Mesenteric fat pad (tissue), 1 donor: ENCODE results near the gene CBX1. TPM values are rescaled to one million over a fixed set of nuclear protein-coding genes. Genes with fewer than 3 reads are reported as not detected.
"Not testable (repeated sequence)": the region's sequence is repeated elsewhere in the genome, so short reads cannot be mapped to it uniquely, and the experiment has no call there.

Experiments used
- DNase-seq: peaks from one replicate; pipeline ENCODE4 v3.0.0-alpha.2; 2020; ENCODE audit warnings: low spot score
- total RNA-seq: library from RNA; stranded (reverse); fragmentation: NEBNext Ultra II Directional; extraction: Animal tissue kit (Norgen Biotek cat#: 25700); gene quantifications from one replicate; pipeline ENCODE4 v1.2.1, GENCODE V29; 2021
- donor health status: DM: yes; HTN: yes; CAD: no.

The CBX1 gene
- total RNA-seq, 1 donor from 2014 or later, result 34.0 TPM

- peak; percentile 85 for DNase-seq
Measured at GRCh38 chr17:48074322-48075081, 26.8 kb downstream of the CBX1 start.

- DNase-seq, result peak; percentile 49
Measured at GRCh38 chr17:48073566-48074094, 27.6 kb downstream of the CBX1 start.

GRCh38 chr17:48072811-48073210, 28.5 kb downstream of the CBX1 start:
- peak; percentile 60 for DNase-seq

- no peak for DNase-seq
Measured at GRCh38 chr17:48071654-48072053, 29.6 kb downstream of the CBX1 start.

- DNase-seq, result no peak
Measured at GRCh38 chr17:48070195-48070594, 31.1 kb downstream of the CBX1 start.

- DNase-seq, result peak; percentile 20
Measured at GRCh38 chr17:48068491-48068961, 32.8 kb downstream of the CBX1 start.

- not testable (repeated sequence) for DNase-seq
Measured at GRCh38 chr17:48067808-48068207, 33.5 kb downstream of the CBX1 start.

- DNase-seq, result peak; percentile 8
Measured at GRCh38 chr17:48067245-48067644, 34.0 kb downstream of the CBX1 start.

GRCh38 chr17:48066656-48067055, 34.6 kb downstream of the CBX1 start:
- DNase-seq, result no peak

- no peak for DNase-seq
Measured at GRCh38 chr17:48066192-48066591, 35.1 kb downstream of the CBX1 start.

- peak; percentile 0 for DNase-seq
Measured at GRCh38 chr17:48064638-48065037, 36.6 kb downstream of the CBX1 start.

GRCh38 chr17:48062273-48062672, 39.0 kb downstream of the CBX1 start:
- peak; percentile 64 for DNase-seq

GRCh38 chr17:48060249-48060648, 41.0 kb downstream of the CBX1 start:
- peak; percentile 81 for DNase-seq

- DNase-seq, result peak; percentile 67
Measured at GRCh38 chr17:48059125-48059668, 42.1 kb downstream of the CBX1 start.

- peak; percentile 73 for DNase-seq
Measured at GRCh38 chr17:48058393-48059124, 42.7 kb downstream of the CBX1 start.

- DNase-seq, result peak; percentile 30
Measured at GRCh38 chr17:48057626-48058025, 43.7 kb downstream of the CBX1 start.

GRCh38 chr17:48056879-48057278, 44.4 kb downstream of the CBX1 start:
- DNase-seq, result peak; percentile 65

GRCh38 chr17:48056246-48056745, 45.0 kb downstream of the CBX1 start:
- DNase-seq, result no peak

- DNase-seq, result peak; percentile 47
Measured at GRCh38 chr17:48055531-48056245, 45.6 kb downstream of the CBX1 start.

- DNase-seq, result peak; percentile 86
Measured at GRCh38 chr17:48054238-48055185, 46.8 kb downstream of the CBX1 start.
